Ramos (cell line): ENCODE results near the gene FUT8.

Experiments used
- in situ Hi-C: fragments of 300-500 bp; cut with MboI; formaldehyde crosslinking; loops from one replicate; pipeline ENCODE4 v1.14.3; 2022; ENCODE audit warnings: low sequenced_read_pairs; ENCODE audit not compliant: unreplicated experiment

The FUT8 gene

GRCh38 chr14:65536781-65537423 is 124.4 kb downstream of the FUT8 start:
- in situ Hi-C loops, result no loop called here

DNA sequence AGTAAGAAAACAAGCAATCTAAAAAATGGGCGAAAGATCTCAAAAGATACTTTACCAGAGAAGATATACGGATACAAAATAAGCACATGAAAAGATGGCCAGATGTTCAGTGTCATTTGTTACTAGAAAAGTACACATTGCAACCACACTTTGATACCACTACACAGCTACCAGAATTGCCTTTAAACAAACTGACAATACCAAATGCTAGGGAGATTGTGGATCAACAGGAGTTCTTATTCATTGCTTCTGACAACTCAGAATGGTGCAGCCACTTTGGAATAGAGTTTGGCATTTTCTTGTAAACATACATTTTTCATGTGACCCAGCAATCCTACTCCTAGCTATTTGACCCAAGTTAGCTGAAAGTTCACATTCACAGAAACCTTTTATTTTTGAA is 136.3 kb downstream of the FUT8 start:
- in situ Hi-C loops, result no loop called here

GRCh38 chr14:65549429-65549828 is 136.9 kb downstream of the FUT8 start:
- in situ Hi-C loops, result no loop called here

- in situ Hi-C loops, result no loop called here
These were observed 138.5 kb downstream of the FUT8 start for GRCh38 chr14:65550779-65551643.

DNA sequence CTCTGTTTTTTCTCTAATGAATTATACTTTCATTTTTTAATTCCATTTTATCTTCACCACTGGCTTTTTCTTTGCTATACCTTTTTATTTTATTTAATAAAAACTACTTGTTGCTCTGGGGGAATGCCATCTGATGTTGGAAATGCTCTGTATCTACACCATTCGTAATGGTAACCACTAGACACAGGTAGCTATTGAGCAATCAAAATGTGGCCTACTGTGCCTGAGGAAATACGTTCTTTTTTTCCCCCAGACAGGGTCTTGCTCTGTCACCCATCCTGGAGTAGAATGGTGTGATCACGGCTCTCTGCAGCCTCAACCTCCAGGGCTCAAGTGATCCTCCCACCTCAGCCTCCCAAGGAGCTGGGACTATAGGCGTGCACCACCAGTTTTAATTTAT is 140.2 kb downstream of the FUT8 start:
- in situ Hi-C loops, result no loop called here

DNA sequence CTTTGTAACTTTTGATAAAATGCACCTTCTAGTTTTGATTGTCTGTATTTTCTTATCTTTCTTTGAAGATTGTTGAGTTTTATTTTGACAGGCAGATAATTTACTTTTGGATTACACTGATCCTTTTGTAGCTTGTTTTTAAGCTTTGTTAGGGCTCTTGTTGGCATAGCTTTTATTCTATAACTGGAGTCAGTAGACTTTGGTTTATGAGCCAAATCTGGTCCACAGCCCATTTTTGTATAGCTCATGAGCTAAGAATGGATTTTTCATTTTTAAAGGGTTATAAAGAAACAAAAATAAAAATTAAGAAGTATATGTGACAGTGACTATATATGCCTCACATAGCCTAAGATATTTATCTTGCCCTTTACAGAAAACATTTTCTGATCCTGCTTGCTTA is 142.3 kb downstream of the FUT8 start:
- in situ Hi-C loops, result no loop called here

DNA sequence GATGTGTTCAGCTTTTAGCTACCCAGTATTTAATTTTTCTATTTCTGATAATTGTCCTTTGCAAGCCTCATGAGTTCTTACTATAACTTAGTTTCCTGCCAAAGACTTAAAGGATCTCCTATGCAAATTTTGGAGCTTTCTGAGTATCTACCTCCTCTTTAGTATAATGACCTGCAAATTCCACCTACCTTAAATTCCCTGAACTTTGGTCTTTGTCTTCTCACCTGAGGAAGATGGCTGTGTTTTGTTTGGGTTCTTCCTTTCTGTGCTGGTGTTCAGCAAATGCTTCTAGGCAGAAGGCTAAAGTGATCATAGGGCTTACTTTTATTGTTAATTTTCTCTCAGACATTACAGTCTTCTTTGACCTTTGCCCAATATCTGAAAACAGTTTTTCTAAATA is 142.8 kb downstream of the FUT8 start:
- in situ Hi-C loops, result no loop called here

DNA sequence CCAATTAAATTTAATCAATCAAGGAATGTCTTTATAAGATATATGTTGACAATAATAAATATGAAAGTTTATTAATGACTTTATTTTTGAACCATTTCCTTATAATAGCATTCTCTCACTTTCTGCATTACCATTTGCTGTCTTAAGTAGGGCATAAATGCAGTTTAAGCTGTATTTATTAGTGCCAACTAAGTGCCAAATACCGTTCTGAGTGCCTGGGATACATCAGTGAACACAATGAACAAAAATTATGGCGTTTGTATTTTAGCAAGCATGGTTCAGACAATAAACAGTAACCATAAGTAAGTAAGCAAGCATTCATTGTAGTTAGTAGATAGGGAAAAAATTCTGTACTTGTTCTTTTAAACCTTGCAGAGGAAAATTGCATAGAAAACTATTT is 145.8 kb downstream of the FUT8 start:
- in situ Hi-C loops, result no loop called here

GRCh38 chr14:65560340-65561027 is 148.0 kb downstream of the FUT8 start:
- in situ Hi-C loops, result no loop called here

GRCh38 chr14:65564370-65564769 is 151.8 kb downstream of the FUT8 start:
- in situ Hi-C loops, result no loop called here

- in situ Hi-C loops, result no loop called here
These were observed 153.4 kb downstream of the FUT8 start for GRCh38 chr14:65565948-65566347.

DNA sequence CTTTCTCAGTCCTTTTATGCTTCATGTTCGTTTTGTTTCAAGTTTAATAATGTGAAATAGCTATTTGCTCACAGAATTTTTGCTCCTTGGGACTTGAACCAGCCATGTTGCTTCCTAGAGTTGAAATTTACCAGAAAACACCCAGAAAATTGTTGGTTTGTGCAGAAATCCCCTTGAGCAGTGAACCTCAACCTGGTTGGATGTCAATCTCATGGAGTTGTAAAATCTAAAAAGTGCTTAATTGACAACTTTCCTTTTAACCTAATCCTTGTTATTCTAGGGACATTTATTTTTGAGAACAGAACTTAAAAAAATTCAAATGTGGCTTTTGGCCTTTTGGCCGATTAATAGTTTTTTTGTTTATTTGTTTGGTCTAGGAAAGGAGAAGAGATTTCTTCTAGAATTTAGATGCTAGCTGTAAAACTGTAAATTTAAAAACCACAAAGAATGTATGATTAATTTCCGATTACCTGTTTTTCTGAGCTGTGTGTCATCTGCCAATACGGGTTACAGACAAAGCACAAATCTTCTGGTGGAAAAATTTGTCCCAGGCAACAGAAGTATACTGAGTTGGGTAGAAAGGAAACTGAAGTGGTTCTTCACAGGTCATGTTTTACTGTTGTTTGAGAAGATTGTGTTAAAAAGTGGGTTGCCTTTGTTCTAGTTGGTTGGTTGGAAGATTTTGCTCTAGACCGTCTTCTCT is 154.4 kb downstream of the FUT8 start:
- in situ Hi-C loops, result no loop called here

DNA sequence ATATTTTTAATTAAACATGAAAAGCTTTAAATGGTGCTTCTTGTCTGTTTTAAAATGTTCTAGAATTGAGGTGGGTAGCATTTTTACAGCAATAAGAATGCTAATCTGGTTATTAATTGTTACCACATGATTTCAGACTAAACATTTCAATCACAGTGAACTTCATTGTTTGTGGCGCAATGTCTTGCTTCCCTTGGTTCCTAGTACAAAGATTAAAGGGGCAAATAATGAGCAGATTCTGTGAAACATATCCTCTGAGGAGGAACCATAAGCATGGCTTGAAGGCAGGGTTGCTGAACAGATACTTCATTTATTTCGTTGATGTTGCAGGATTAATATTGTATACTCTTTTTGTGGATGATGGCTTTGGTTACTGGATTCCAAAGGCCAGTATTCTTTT is 162.1 kb downstream of the FUT8 start:
- in situ Hi-C loops, result no loop called here

DNA sequence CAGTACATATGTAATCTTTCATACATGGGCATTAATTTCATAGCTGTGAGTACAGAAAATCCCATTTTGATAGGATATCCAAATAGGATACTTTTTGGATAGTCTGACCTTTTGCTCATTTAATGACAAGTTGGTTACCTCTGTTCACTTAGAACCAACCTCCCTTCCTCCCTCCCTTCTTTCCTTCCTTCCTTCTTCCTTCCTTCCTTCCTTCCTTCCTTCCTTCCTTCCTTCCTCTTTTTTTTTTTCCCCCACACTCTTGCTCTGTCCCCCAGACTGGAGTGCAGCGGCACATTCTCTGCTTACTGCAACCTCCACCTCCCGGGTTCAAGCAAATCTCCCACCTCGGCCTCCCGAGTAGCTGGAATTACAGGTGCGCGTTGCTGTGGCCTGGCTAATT is 162.9 kb downstream of the FUT8 start:
- in situ Hi-C loops, result no loop called here

DNA sequence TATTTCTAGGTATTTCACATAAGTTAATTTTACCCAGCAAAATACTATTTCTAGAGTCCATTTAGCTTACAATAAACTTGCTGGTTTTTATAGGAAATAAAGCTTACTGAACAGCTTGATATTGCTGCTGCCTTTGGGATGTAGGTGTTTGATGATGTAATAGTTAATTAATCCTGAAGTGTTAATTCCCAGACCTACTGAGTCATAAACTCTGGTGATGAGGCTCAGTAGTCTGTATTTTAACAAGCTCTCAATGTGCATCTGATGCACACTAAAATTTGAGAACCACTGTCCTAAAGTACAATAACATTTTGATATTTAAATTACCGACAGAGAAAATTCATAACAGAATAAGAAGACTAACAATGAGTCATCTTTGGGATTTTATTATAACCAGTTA is 168.4 kb downstream of the FUT8 start:
- in situ Hi-C loops, result no loop called here

DNA sequence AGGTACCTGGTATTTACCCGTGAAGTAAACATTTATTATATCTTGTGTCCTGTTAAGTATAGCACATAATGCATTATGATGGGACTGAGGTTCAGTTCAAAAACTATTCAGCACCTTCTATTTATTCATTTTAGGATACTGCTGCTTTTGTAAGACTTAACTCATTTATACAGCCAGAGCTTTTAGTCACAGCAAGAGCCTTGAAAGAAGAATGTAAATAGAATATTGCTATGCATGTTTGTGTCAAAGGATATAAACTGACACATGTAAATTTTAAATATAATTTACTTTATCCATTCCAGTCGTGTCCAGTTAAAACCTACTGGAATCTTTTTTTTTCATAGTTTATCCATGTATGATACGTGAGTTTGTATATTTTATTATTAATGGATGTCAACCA is 168.8 kb downstream of the FUT8 start:
- in situ Hi-C loops, result no loop called here

DNA sequence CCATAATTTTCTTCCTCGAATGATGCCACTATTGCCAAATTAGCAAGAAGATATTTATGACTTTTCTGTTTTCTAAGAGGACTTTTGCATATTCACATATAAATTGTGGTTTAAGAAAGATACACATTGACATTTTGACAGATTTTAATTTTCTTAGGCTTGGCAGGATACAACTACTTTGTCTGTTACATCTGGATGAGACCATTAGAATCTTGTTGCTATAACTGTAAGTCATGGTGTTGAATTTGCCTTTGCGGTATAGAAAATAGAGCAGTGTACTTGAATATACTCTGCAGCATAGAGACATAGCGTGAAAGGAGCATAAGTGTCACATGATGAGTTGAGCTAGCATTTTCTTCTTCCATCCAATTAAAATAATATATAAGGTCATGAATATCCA is 169.3 kb downstream of the FUT8 start:
- in situ Hi-C loops, result no loop called here

DNA sequence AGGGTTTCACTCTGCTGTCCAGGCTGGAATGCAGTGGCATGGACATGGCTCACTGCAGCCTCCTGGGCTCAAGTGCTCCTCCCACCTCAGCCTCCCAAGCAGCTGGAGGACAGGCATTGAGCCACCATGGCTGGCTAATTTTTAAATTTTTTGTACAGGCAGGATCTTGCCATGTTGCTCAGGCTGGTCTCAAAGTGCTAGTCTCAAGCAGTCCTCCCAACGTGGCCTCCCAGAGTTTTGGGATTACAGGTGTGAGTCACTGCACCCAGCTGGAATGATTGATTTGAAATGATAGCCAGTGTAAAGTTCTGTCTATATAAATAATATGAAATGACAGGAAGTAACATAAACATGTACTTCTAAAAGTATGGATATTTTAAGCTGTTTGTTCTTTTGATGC is 172.7 kb downstream of the FUT8 start:
- in situ Hi-C loops, result no loop called here

- in situ Hi-C loops, result no loop called here
These were observed 176.1 kb downstream of the FUT8 start for GRCh38 chr14:65588426-65589140.
